IMR-90 (cell line): ENCODE results near the gene CMTR1. TPM values are rescaled to one million over a fixed set of nuclear protein-coding genes. Genes with fewer than 3 reads are reported as not detected.

ENCODE experiments used
- ATAC-seq: fragments of 200-7000 bp; cut with Tn5 transposase; 2 replicates; pipeline ENCODE4 v1.9.1; 2020; ENCODE audit warnings: low read depth, mild to moderate bottlenecking, moderate library complexity
- BruUV-seq: library from RNA; stranded (reverse); fragments of 400-500 nt; replicated peaks from 2 replicates; lab custom pipeline; 2021; lab: Mats Ljungman, UMichigan
- CTCF ChIA-PET: fragments of 300-600 bp; formaldehyde crosslinking; extraction: SDS; loops from one replicate; lab custom pipeline; 2021; ENCODE audit warnings: antibody characterized with exemption; lab: Yijun Ruan, JAX
- POLR2A ChIA-PET: fragments of 300-600 bp; sonication (Branson Sonifier 250); formaldehyde crosslinking; loops from one replicate; lab custom pipeline; 2022; ENCODE audit warnings: antibody characterized with exemption; ENCODE audit not compliant: unreplicated experiment; lab: Charles Lee
- DNase-seq: peaks from one replicate; pipeline ENCODE4 v3.0.0; 2013
- H2AFZ ChIP-seq: replicated peaks from 2 replicates; pipeline ENCODE3; 2013; ENCODE audit warnings: low read length, mild to moderate bottlenecking; ENCODE audit not compliant: poor library complexity
- H2AK5ac ChIP-seq: 2 replicates; pipeline ENCODE4 v1.6.1; 2013; ENCODE audit warnings: low read depth, low read length, inconsistent platforms
- H2AK9ac ChIP-seq: replicated peaks from 2 replicates; pipeline ENCODE3; 2013; ENCODE audit warnings: mild to moderate bottlenecking, low read depth, low read length, moderate library complexity; ENCODE audit not compliant: poor library complexity
- H2BK120ac ChIP-seq: 2 replicates; pipeline ENCODE4 v1.6.1; 2013; ENCODE audit warnings: low read depth, low read length, inconsistent platforms
- H2BK15ac ChIP-seq: 3 replicates; pipeline ENCODE4 v1.6.1; 2013; ENCODE audit warnings: low read depth, low read length, inconsistent platforms
- H2BK20ac ChIP-seq: 2 replicates; pipeline ENCODE4 v1.6.1; 2013; ENCODE audit warnings: low read depth, mild to moderate bottlenecking, inconsistent platforms, low read length, moderate library complexity
- H2BK5ac ChIP-seq: 2 replicates; pipeline ENCODE4 v1.6.1; 2013; ENCODE audit warnings: mild to moderate bottlenecking, low read depth, low read length, inconsistent platforms; ENCODE audit not compliant: poor library complexity, severe bottlenecking
- H3K14ac ChIP-seq: replicated peaks from 2 replicates; pipeline ENCODE4 v1.6.1; 2013; ENCODE audit warnings: low read depth, low read length, inconsistent platforms
- H3K18ac ChIP-seq: 2 replicates; pipeline ENCODE4 v1.6.1; 2013; ENCODE audit warnings: low read depth, low read length, control low read depth
- H3K23ac ChIP-seq: 2 replicates; pipeline ENCODE4 v1.6.1; 2013; ENCODE audit warnings: low read depth, low read length, inconsistent platforms
- H3K27ac ChIP-seq: 2 replicates; pipeline ENCODE4 v1.5.1; 2013; ENCODE audit warnings: mild to moderate bottlenecking, control low read depth, low read length; ENCODE audit not compliant: insufficient read depth
- H3K27me3 ChIP-seq: 2 replicates; pipeline ENCODE4 v1.6.1; 2013; ENCODE audit warnings: low read length; ENCODE audit not compliant: control insufficient read depth, insufficient read depth
- H3K36me3 ChIP-seq: 2 replicates; pipeline ENCODE4 v1.6.1; 2013; ENCODE audit warnings: low read length, mixed read lengths; ENCODE audit not compliant: control insufficient read depth, insufficient read depth
- H3K4ac ChIP-seq: 2 replicates; pipeline ENCODE4 v1.6.1; 2013; ENCODE audit warnings: low read depth, low read length, inconsistent platforms
- H3K4me1 ChIP-seq: 2 replicates; pipeline ENCODE4 v1.6.1; 2013; ENCODE audit warnings: low read length, mixed read lengths; ENCODE audit not compliant: control insufficient read depth, insufficient read depth
- H3K4me2 ChIP-seq: 2 replicates; pipeline ENCODE4 v1.6.1; 2013; ENCODE audit warnings: low read depth, mild to moderate bottlenecking, control low read depth, low read length, moderate library complexity
- H3K4me3 ChIP-seq: 2 replicates; pipeline ENCODE4 v1.5.1; 2013; ENCODE audit warnings: low read depth, mild to moderate bottlenecking, control low read depth, low read length, moderate library complexity; ENCODE audit not compliant: insufficient read depth
- H3K56ac ChIP-seq: 2 replicates; pipeline ENCODE4 v1.6.1; 2013; ENCODE audit warnings: low read length, inconsistent platforms; ENCODE audit not compliant: insufficient read depth; ENCODE audit errors: extremely low read depth
- H3K79me1 ChIP-seq, 2 experiments: 2 replicates each; pipeline ENCODE4 v1.6.1; 2013; ENCODE audit warnings: low read length in 2 of 2, inconsistent platforms in 1 of 2, low read depth in 1 of 2
- H3K9ac ChIP-seq: 2 replicates; pipeline ENCODE4 v1.6.1; 2013; ENCODE audit warnings: low read depth, low read length, control low read depth
- H3K9me1 ChIP-seq: 2 replicates; pipeline ENCODE4 v1.6.1; 2013; ENCODE audit warnings: low read length, inconsistent platforms; ENCODE audit not compliant: insufficient read depth
- H3K9me3 ChIP-seq: 2 replicates; pipeline ENCODE4 v1.6.1; 2013; ENCODE audit warnings: low read length; ENCODE audit not compliant: control insufficient read depth, insufficient read depth
- H4K20me1 ChIP-seq: 2 replicates; pipeline ENCODE4 v1.6.1; 2013; ENCODE audit warnings: low read length, inconsistent platforms; ENCODE audit not compliant: insufficient read depth
- H4K5ac ChIP-seq: 2 replicates; pipeline ENCODE4 v1.6.1; 2013; ENCODE audit warnings: mild to moderate bottlenecking, low read depth, low read length, control low read depth
- H4K8ac ChIP-seq, 2 experiments: 2 replicates each; pipeline ENCODE4 v1.6.1; 2013; ENCODE audit warnings: low read depth in 2 of 2, low read length in 2 of 2, control low read depth in 1 of 2, inconsistent platforms in 1 of 2
- H4K91ac ChIP-seq: 2 replicates; pipeline ENCODE4 v1.6.1; 2013; ENCODE audit warnings: low read depth, low read length, inconsistent platforms; ENCODE audit not compliant: insufficient read depth
- BHLHE40 ChIP-seq: fragments of 150-350 bp; IDR thresholded peaks from 2 replicates; pipeline ENCODE4 v1.6.1; 2016; ENCODE audit warnings: mild to moderate bottlenecking, low read depth, low read length
- CEBPB ChIP-seq: IDR thresholded peaks from 2 replicates; pipeline ENCODE4 v1.6.1; 2012; ENCODE audit warnings: low read depth, low read length, improper control_type of control experiment
- FOS ChIP-seq: fragments of 150-350 bp; IDR thresholded peaks from 2 replicates; pipeline ENCODE4 v1.6.1; 2016; ENCODE audit warnings: low read depth, low read length
- MAFK ChIP-seq: IDR thresholded peaks from 2 replicates; pipeline ENCODE4 v1.6.1; 2012; ENCODE audit warnings: low read depth, low read length, improper control_type of control experiment
- MXI1 ChIP-seq: IDR thresholded peaks from 2 replicates; pipeline ENCODE4 v1.6.1; 2012; ENCODE audit warnings: low read depth, mild to moderate bottlenecking, low read length, moderate library complexity, borderline replicate concordance
- NFE2L2 ChIP-seq: fragments of 150-350 bp; IDR thresholded peaks from 2 replicates; pipeline ENCODE4 v1.6.1; 2016; ENCODE audit warnings: low read depth, mild to moderate bottlenecking, low read length
- POLR2A ChIP-seq: IDR thresholded peaks from 2 replicates; pipeline ENCODE4 v1.6.1; 2012; ENCODE audit warnings: mild to moderate bottlenecking, low read depth, low read length
- RAD21 ChIP-seq: IDR thresholded peaks from 2 replicates; pipeline ENCODE4 v1.6.1; 2012; ENCODE audit warnings: low read length, improper control_type of control experiment
- RFX5 ChIP-seq: IDR thresholded peaks from 2 replicates; pipeline ENCODE4 v1.8.0; 2012; ENCODE audit warnings: low read depth, mild to moderate bottlenecking, low read length, moderate library complexity
- SMC3 ChIP-seq: fragments of 150-350 bp; IDR thresholded peaks from 2 replicates; pipeline ENCODE4 v1.6.1; 2016; ENCODE audit warnings: low read depth, mild to moderate bottlenecking, antibody characterized with exemption, low read length, moderate library complexity
- WGBS, 2 experiments: methylation state at CpG; one replicate each; pipeline versions ENCODE4 v1.1.5 to v1.1.7; 2013; ENCODE audit warnings: missing lambda C conversion rate in 2 of 2; ENCODE audit not compliant: insufficient read length in 1 of 2; ENCODE audit errors: extremely low coverage in 2 of 2; 5-methylcytosine and 5-hydroxymethylcytosine counted together
- dilution Hi-C: fragments of 300-500 bp; cut with HindIII; formaldehyde crosslinking; loops from one replicate; pipeline ENCODE4 v1.14.3; 2018; ENCODE audit warnings: low sequenced_read_pairs; ENCODE audit not compliant: unreplicated experiment
- in situ Hi-C: fragments of 300-500 bp; cut with MboI; formaldehyde crosslinking; loops from 3 replicates; pipeline ENCODE4 v1.14.3; 2019; ENCODE audit warnings: low sequenced_read_pairs, inconsistent platforms, mixed read lengths
- intact Hi-C: fragments of 100-400 bp; cut with micrococcal nuclease; formaldehyde crosslinking; loops from 2 replicates; pipeline ENCODE4 v1.10.0; 2022
- polyA plus RNA-seq, 3 experiments: library from polyadenylated mRNA; depleted of rRNA; stranded (reverse); fragments of >200 nt; gene quantifications; 2 replicates each; pipeline ENCODE4 v1.2.3, GENCODE V29; 2012; ENCODE audit warnings: low replicate concordance in 1 of 3
- total RNA-seq: library from RNA; depleted of rRNA; stranded (reverse); fragments of >200 nt; gene quantifications from 2 replicates; pipeline ENCODE4 v1.2.3, GENCODE V29; 2012
- TF ChIP-seq, protein P1 (sequence below): fragments of 150-350 bp; IDR thresholded peaks from 2 replicates; pipeline ENCODE4 v1.6.1; 2017; ENCODE audit warnings: mild to moderate bottlenecking, antibody characterized with exemption, low read length, low read depth
- TF ChIP-seq, protein P2 (sequence below): fragments of 150-350 bp; IDR thresholded peaks from 2 replicates; pipeline ENCODE4 v1.6.1; 2016; ENCODE audit warnings: low read depth, mild to moderate bottlenecking, low read length, moderate library complexity, borderline replicate concordance
- TF ChIP-seq, protein P3 (sequence below): conservative IDR thresholded peaks from 2 replicates; pipeline ENCODE4 v1.5.1; 2012; ENCODE audit warnings: mild to moderate bottlenecking, low read depth, low read length, improper control_type of control experiment

CMTR1 gene
- total and polyA plus RNA-seq, 2 of the 4 experiments (the other 2 are of a cell fraction), result 22.6 to 30.1 TPM

DNA sequence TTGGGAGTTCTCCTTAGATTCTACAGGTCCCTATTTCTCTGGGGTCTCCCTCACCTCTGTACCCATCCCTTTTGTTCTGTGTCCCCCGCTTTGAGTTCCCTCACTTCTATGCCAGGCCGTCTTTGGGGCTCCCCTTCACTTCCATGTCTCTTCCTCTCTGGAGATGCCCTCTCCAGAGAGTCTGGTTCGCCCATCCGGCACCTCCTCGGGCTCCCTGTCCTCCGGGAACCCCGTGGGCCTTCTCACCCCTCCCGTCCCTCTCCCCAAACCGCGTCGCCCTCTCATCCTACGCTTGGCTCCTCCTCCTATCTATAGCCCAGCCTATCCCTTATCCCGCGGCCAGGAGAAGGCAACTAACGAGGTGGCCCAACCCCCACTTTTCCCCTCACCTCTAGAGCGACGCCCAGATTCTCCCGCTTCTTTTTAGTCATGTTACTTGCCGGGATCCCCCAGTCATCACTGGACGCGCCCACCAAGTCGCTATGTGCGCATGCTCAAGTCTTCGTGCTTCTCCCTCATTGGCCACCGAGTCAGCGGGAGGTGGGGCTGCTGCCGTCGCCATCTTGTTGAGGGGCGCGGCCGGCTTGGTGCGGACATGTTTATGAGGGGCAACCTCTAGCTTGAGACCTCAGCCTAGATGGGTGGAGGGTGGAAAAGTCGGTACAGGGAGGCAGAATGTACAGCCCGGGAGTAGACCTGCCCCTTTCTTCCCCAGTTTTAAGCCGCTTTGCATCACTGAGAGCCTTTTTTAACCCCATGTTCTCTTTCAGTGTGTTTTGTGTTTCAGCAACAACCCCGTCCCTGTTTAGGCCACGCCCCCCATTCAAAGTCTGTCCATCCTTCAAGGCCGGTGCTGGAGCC, 66.6 kb downstream of the CMTR1 start, which contains the start of gene CCDC167 (continued):
- TF ChIP-seq NFE2L2 (no peak), FOS (no peak), POLR2A (peak; percentile 47; the same call in 1 of the 2 replicates), RFX5 (no peak)

DNA sequence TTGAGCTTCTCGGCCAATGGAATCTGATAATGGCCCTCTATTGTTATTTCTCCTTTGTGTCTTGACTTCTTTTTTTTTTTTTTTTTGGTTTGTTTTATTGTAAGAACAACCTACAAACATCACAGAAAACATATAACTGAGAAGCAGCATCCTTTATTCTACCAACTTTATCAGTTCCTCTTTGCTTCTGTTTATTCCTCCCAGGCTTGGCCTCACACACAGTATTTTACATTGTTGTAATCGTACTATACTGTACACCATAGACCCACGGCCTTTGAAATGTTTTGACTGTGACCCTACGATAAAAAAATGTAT, 67.2 kb downstream of the CMTR1 start:
- H3K27ac ChIP-seq, result no peak overlapping the region
- no peaks in the 10 kb centered on the region for H3K9me3 ChIP-seq
- dilution Hi-C loops, result no loop called here
- no peak overlapping the region for H3K4me2 ChIP-seq
- H3K79me1 ChIP-seq, result peaks cover 7 to 20% of the 10 kb centered on the region in 2 experiments; a peak in 3 of 4 replicates
- peak overlapping the region; percentile 83 to 99 for H4K8ac ChIP-seq
- H2BK120ac ChIP-seq, result no peak overlapping the region; the same call in 1 of the 2 replicates
- H3K36me3 ChIP-seq, result no peaks in the 10 kb centered on the region
- 0 out of 2 replicates have a peak overlapping the region, but pooled peaks have one; percentile 85 for H3K4ac ChIP-seq
- 0 out of 2 replicates have a peak overlapping the region, but pooled peaks have one; percentile 2 for H4K5ac ChIP-seq
- no CpG with 5 or more reads among the region's 4 CpGs for WGBS, 2 experiments
- DNase-seq (no peak), ATAC-seq (no peak)
- no peak overlapping the region for H3K4me3 ChIP-seq
- H2AK5ac ChIP-seq, result no peak overlapping the region
- H3K27me3 ChIP-seq, result peaks cover 15% of the 10 kb centered on the region
- H3K9me1 ChIP-seq, result peaks cover 6% of the 10 kb centered on the region
- ChIA-PET POLR2A (no interaction called here), CTCF (interaction anchor here (0.7 kb wide), 1 partner anchor 9 kb away, joined by 4 read pairs; no protein-coding TSS in a partner anchor)
- peak overlapping the region; percentile 99 for H2AFZ ChIP-seq
- no peaks in the 10 kb centered on the region for H4K20me1 ChIP-seq
- H2AK9ac ChIP-seq, result peak overlapping the region; percentile 66
- H4K91ac ChIP-seq, result no peak overlapping the region
- in situ Hi-C loops, result no loop called here
- no peak overlapping the region for H3K9ac ChIP-seq
- no peak overlapping the region for H3K18ac ChIP-seq
- no peaks in the 10 kb centered on the region for H3K4me1 ChIP-seq
- intact Hi-C loops, result no loop called here
- no TSS peak for BruUV-seq
- H3K56ac ChIP-seq, result 0 out of 2 replicates have a peak overlapping the region, but pooled peaks have one; percentile 65
- H2BK15ac ChIP-seq, result no peak overlapping the region
- H3K23ac ChIP-seq, result no peak overlapping the region
- peak overlapping the region; percentile 93 for H2BK20ac ChIP-seq
- H3K14ac ChIP-seq, result no peak overlapping the region
- H2BK5ac ChIP-seq, result no peak overlapping the region
- TF ChIP-seq NFE2L2 (no peak), SMC3 (no peak), CEBPB (no peak), RAD21 (no peak), MAFK (no peak), MXI1 (no peak), BHLHE40 (no peak)
- TF ChIP-seq, protein P1, sequence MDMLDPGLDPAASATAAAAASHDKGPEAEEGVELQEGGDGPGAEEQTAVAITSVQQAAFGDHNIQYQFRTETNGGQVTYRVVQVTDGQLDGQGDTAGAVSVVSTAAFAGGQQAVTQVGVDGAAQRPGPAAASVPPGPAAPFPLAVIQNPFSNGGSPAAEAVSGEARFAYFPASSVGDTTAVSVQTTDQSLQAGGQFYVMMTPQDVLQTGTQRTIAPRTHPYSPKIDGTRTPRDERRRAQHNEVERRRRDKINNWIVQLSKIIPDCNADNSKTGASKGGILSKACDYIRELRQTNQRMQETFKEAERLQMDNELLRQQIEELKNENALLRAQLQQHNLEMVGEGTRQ, result no peak
- TF ChIP-seq, protein P2, sequence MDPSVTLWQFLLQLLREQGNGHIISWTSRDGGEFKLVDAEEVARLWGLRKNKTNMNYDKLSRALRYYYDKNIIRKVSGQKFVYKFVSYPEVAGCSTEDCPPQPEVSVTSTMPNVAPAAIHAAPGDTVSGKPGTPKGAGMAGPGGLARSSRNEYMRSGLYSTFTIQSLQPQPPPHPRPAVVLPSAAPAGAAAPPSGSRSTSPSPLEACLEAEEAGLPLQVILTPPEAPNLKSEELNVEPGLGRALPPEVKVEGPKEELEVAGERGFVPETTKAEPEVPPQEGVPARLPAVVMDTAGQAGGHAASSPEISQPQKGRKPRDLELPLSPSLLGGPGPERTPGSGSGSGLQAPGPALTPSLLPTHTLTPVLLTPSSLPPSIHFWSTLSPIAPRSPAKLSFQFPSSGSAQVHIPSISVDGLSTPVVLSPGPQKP, result no peak
- TF ChIP-seq, protein P3, sequence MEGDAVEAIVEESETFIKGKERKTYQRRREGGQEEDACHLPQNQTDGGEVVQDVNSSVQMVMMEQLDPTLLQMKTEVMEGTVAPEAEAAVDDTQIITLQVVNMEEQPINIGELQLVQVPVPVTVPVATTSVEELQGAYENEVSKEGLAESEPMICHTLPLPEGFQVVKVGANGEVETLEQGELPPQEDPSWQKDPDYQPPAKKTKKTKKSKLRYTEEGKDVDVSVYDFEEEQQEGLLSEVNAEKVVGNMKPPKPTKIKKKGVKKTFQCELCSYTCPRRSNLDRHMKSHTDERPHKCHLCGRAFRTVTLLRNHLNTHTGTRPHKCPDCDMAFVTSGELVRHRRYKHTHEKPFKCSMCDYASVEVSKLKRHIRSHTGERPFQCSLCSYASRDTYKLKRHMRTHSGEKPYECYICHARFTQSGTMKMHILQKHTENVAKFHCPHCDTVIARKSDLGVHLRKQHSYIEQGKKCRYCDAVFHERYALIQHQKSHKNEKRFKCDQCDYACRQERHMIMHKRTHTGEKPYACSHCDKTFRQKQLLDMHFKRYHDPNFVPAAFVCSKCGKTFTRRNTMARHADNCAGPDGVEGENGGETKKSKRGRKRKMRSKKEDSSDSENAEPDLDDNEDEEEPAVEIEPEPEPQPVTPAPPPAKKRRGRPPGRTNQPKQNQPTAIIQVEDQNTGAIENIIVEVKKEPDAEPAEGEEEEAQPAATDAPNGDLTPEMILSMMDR, result no peak
